22Rv1 (cell line): ENCODE data around the gene EBF3.

ENCODE experiments used
- ZFX ChIP-seq: fragments of 450-650 bp; IDR thresholded peaks from 2 replicates; pipeline ENCODE4 v1.6.1; 2017; ENCODE audit warnings: antibody characterized with exemption, borderline replicate concordance
- TF ChIP-seq, protein P1 (sequence below): fragments of 450-650 bp; IDR thresholded peaks from 2 replicates; pipeline ENCODE4 v1.5.1; 2017; ENCODE audit warnings: mild to moderate bottlenecking

DNA sequence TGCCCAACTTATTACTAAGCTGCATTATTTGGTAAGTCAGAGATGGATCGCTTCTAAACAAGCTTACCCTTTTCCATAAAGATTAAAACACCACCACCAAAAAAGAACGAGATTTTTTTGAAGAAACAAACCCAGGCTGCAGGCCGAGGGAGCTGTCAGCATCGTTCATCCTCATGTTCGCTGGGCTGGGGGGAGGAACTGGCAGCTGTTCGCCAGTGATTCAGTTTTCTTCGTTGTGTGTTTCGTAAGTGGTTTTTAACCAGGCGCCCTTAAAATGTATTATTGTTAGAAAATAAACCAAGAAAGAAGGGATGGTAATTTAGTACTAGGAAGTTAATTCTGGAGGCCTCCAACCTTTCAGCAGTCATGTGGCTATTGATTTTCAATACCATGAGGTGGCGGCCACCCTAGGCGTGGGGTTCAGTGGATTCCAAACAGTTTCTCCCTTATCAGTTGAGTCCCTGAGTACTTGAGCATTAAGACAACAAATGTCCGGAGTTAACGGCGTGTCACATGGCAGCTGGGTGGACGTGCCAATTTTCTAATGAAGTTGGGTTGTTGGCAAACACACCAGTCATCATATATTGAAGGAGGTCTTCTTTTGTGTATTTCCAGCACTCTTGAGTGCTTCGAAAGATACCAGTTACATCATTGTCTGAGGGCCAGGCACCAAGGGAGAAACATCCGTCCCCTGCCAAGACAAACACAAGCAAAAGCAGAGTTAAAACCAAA, 173.2 kb downstream of the EBF3 start:
- TF ChIP-seq, protein P1, sequence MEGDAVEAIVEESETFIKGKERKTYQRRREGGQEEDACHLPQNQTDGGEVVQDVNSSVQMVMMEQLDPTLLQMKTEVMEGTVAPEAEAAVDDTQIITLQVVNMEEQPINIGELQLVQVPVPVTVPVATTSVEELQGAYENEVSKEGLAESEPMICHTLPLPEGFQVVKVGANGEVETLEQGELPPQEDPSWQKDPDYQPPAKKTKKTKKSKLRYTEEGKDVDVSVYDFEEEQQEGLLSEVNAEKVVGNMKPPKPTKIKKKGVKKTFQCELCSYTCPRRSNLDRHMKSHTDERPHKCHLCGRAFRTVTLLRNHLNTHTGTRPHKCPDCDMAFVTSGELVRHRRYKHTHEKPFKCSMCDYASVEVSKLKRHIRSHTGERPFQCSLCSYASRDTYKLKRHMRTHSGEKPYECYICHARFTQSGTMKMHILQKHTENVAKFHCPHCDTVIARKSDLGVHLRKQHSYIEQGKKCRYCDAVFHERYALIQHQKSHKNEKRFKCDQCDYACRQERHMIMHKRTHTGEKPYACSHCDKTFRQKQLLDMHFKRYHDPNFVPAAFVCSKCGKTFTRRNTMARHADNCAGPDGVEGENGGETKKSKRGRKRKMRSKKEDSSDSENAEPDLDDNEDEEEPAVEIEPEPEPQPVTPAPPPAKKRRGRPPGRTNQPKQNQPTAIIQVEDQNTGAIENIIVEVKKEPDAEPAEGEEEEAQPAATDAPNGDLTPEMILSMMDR, result no peak
- TF ChIP-seq ZFX, result no peak
